NCI-H69 (cell line): Measurements from ENCODE around the gene ZBTB3.
A peak's percentile ranks its signal among the peaks of the same experiment; 100 is the strongest.

Experiments used
- DNase-seq: peaks from one replicate; lab custom pipeline; 2025; lab: John Stamatoyannopoulos, UW

Gene ZBTB3

GRCh38 chr11:62753736-62754603, at the start of gene ZBTB3:
Gene ZBTB3, minus strand, starts transcription at chr11:62754160. Its CDS starts 496 bp downstream, at chr11:62753664.
- peak; percentile 100 for DNase-seq

GRCh38 chr11:62801071-62801470, 47.1 kb upstream of the ZBTB3 start:
- DNase-seq = no peak

- DNase-seq = no peak
These were observed 45.5 kb upstream of the ZBTB3 start for GRCh38 chr11:62799486-62799885.

- no peak for DNase-seq
These were observed 42.3 kb upstream of the ZBTB3 start for GRCh38 chr11:62796281-62796680.

GRCh38 chr11:62794201-62794775, 40.3 kb upstream of the ZBTB3 start:
- DNase-seq = no peak

GRCh38 chr11:62792202-62792575, 38.2 kb upstream of the ZBTB3 start:
- no peak for DNase-seq

GRCh38 chr11:62791501-62792201, 37.7 kb upstream of the ZBTB3 start, which contains the start of gene TMEM223:
Gene TMEM223, minus strand, starts transcription at chr11:62792006. Its CDS starts 12 bp downstream, at chr11:62791994.
- DNase-seq = peak; percentile 90

- DNase-seq = no peak
These were observed 35.6 kb upstream of the ZBTB3 start for GRCh38 chr11:62789576-62789975.

- DNase-seq = peak; percentile 29
These were observed 35.0 kb upstream of the ZBTB3 start for GRCh38 chr11:62788991-62789390.

GRCh38 chr11:62787005-62787759, 33.2 kb upstream of the ZBTB3 start, which contains the start of gene TMEM179B:
Gene TMEM179B, plus strand, starts transcription at chr11:62787402. Its CDS starts 30 bp downstream, at chr11:62787432.
- DNase-seq = peak; percentile 99

GRCh38 chr11:62786318-62787004, 32.5 kb upstream of the ZBTB3 start:
- peak; percentile 90 for DNase-seq

GRCh38 chr11:62782753-62783152, 28.8 kb upstream of the ZBTB3 start:
- DNase-seq = no peak

- no peak for DNase-seq
These were observed 24.5 kb upstream of the ZBTB3 start for GRCh38 chr11:62778441-62778840.

- DNase-seq = no peak
These were observed 23.4 kb upstream of the ZBTB3 start for GRCh38 chr11:62777389-62777788.

GRCh38 chr11:62775646-62776045, 21.7 kb upstream of the ZBTB3 start:
- DNase-seq = no peak

- no peak for DNase-seq
These were observed 20.4 kb upstream of the ZBTB3 start for GRCh38 chr11:62774407-62774806.

GRCh38 chr11:62771144-62772021, 17.4 kb upstream of the ZBTB3 start, which contains the start of gene TAF6L:
Gene TAF6L, plus strand, starts transcription at chr11:62771396. Its CDS starts 4,388 bp downstream, at chr11:62775784.
- DNase-seq = peak; percentile 99

- DNase-seq = peak; percentile 88
These were observed 16.8 kb upstream of the ZBTB3 start for GRCh38 chr11:62770778-62771143.

GRCh38 chr11:62760867-62761227, 6.9 kb upstream of the ZBTB3 start:
- DNase-seq = peak; percentile 66
